Tibial nerve (tissue), 4 donors: ENCODE results near the gene SKIC8. TPM values are rescaled to one million over a fixed set of nuclear protein-coding genes. Genes with fewer than 3 reads are reported as not detected.

Source experiments
- DNase-seq, 2 donors: peaks; one replicate each; pipeline ENCODE4 v3.0.0-alpha.2; 2019; ENCODE audit warnings: low spot score in 2 of 2
- H3K27ac ChIP-seq, 4 donors: fragments of 200-600 bp; sonication (generic) in 3 of 4; one replicate each; pipeline ENCODE4 v1.5.1; 2017 to 2019; ENCODE audit warnings: mild to moderate bottlenecking in 1 of 4
- H3K27me3 ChIP-seq, 2 donors: fragments of 200-600 bp; sonication (generic) in 1 of 2; one replicate each; pipeline versions ENCODE4 v1.5.1 to v1.6.0; 2017 to 2019
- H3K36me3 ChIP-seq, 3 donors: fragments of 200-600 bp; sonication (generic); one replicate each; pipeline ENCODE4 v1.5.1; 2018 to 2019
- H3K4me1 ChIP-seq, 4 donors: fragments of 200-600 bp; sonication (generic) in 3 of 4; one replicate each; pipeline ENCODE4 v1.5.1; 2017 to 2019
- H3K4me3 ChIP-seq, 4 donors: fragments of 200-600 bp; sonication (generic) in 3 of 4; one replicate each; pipeline ENCODE4 v1.5.1; 2017 to 2019; ENCODE audit warnings: mild to moderate bottlenecking in 1 of 4, moderate library complexity in 1 of 4
- H3K9me3 ChIP-seq, 4 donors: fragments of 200-600 bp; sonication (generic) in 3 of 4; one replicate each; pipeline ENCODE4 v1.5.1; 2017 to 2019
- CTCF ChIP-seq, 5 experiments: fragments of 200-600 bp in 3 of 5; fragments of 450-650 bp in 2 of 5; sonication (generic) in 3 of 5; IDR thresholded peaks; one replicate each; pipeline ENCODE4 v1.5.1; 2016 to 2019; ENCODE audit warnings: antibody characterized with exemption in 5 of 5, mild to moderate bottlenecking in 3 of 5, moderate library complexity in 2 of 5
- EP300 ChIP-seq, 2 donors: sonication (generic); formaldehyde crosslinking; IDR thresholded peaks; one replicate each; pipeline ENCODE4 v1.6.1; 2017; ENCODE audit warnings: antibody characterized with exemption in 2 of 2, mild to moderate bottlenecking in 1 of 2
- POLR2A ChIP-seq, 2 donors: fragments of 450-650 bp; IDR thresholded peaks; one replicate each; pipeline ENCODE4 v1.6.1; 2017; ENCODE audit warnings: antibody characterized with exemption in 2 of 2, mild to moderate bottlenecking in 2 of 2, moderate library complexity in 2 of 2
- WGBS, 2 donors: methylation state at CpG; one replicate each; pipeline ENCODE4 v1.1.5; 2018; 5-methylcytosine and 5-hydroxymethylcytosine counted together
- total RNA-seq, 4 donors: library from RNA; depleted of rRNA; stranded (reverse); fragments of >200 nt; gene quantifications; one replicate each; pipeline ENCODE4 v1.1.0, GENCODE V29; 2016

SKIC8 gene
- total RNA-seq, 4 donors from 2014 or later, result 50.3 to 75.1 (median 55.5) TPM

GRCh38 chr15:78321041-78321570, 21.7 kb upstream of the SKIC8 start:
- no peak for DNase-seq
- 64 to 69% methylated on average over 17 of the region's 17 CpGs for WGBS, 2 donors
- Histone ChIP-seq H3K9me3 (no peaks in the 10 kb centered on the region), H3K4me1 (peaks cover 0 to 14% (median 0%) of the 10 kb centered on the region in 4 donors), H3K27ac (no peak overlapping the region), H3K4me3 (no peak overlapping the region), H3K27me3 (no peaks in the 10 kb centered on the region), H3K36me3 (no peaks in the 10 kb centered on the region)
- TF ChIP-seq POLR2A (IDR thresholded peaks at IDR 0.05) (no peak), EP300 (IDR thresholded peaks at IDR 0.05) (no peak), CTCF (IDR thresholded peaks at IDR 0.05) (no peak)

DNA sequence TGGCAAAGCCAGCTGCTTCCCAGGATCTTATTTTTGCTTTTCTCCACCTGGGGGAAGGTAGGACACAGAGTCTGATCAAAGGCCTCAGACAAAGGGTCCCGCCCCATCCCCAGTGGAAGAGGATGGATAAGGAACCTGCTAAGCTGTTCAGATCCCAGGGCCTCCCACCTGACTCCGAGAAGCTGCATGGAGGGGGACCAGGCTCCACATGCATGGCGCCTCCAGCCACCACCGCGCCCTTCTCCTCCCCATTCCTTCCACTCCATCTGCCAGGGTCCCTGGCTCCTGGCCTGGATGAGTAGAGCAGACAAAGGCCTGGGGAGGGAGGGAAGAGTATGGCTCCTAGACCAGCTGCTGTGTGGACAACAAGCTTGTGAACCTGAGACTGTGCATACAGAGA, 20.8 kb upstream of the SKIC8 start:
- no peak for TF ChIP-seq POLR2A (IDR thresholded peaks at IDR 0.05)
- 88 to 93% methylated on average over 5 of the region's 5 CpGs for WGBS, 2 donors

DNA sequence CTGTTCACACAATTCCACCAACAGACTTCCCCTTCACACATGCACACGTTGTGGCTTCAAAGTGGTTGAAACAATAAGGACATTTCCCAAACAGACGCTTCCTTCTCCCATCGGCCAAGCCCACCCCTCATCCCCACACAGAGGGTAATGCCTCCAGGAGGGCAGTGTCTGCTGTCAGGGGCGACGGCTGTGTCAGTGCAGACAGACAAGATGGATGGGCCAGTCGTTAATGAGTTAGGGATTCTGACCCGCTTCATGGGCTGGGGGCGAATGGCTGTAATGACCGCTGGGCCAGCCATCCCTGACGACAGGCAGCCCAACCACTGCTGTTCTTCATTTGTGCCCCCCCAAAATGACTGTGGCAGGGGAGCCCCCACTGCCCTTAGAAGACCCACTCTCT, 20.2 kb upstream of the SKIC8 start:
- Histone ChIP-seq H3K27ac (no peak overlapping the region), H3K4me3 (no peak overlapping the region), H3K36me3 (no peaks in the 10 kb centered on the region), H3K9me3 (no peaks in the 10 kb centered on the region), H3K27me3 (no peaks in the 10 kb centered on the region), H3K4me1 (peaks cover 0 to 8% (median 0%) of the 10 kb centered on the region in 4 donors)
- TF ChIP-seq POLR2A (IDR thresholded peaks at IDR 0.05) (no peak), CTCF (IDR thresholded peaks at IDR 0.05) (no peak)
- WGBS, 2 donors, result 79 to 80% methylated on average over 10 of the region's 10 CpGs
- no peak for DNase-seq

More for the DNA sequence above, 20.8 kb upstream of the SKIC8 start:
- no peaks in the 10 kb centered on the region for H3K9me3 ChIP-seq
- DNase-seq, result no peak
- no peaks in the 10 kb centered on the region for H3K27me3 ChIP-seq
- H3K4me1 ChIP-seq, result peaks cover 0 to 9% (median 0%) of the 10 kb centered on the region in 4 donors
- H3K4me3 ChIP-seq, result no peak overlapping the region
- H3K36me3 ChIP-seq, result no peaks in the 10 kb centered on the region
- H3K27ac ChIP-seq, result no peak overlapping the region

GRCh38 chr15:78317145-78317836, 17.9 kb upstream of the SKIC8 start:
- H3K27me3 ChIP-seq, result no peaks in the 10 kb centered on the region
- DNase-seq, result no peak
- WGBS, 2 donors, result 82% methylated on average over 8 of the region's 8 CpGs
- no peak overlapping the region for H3K27ac ChIP-seq
- TF ChIP-seq CTCF (IDR thresholded peaks at IDR 0.05) (no peak), EP300 (IDR thresholded peaks at IDR 0.05) (no peak)
- H3K4me3 ChIP-seq, result no peak overlapping the region
- no peaks in the 10 kb centered on the region for H3K36me3 ChIP-seq
- H3K4me1 ChIP-seq, result peaks cover 0 to 8% (median 0%) of the 10 kb centered on the region in 4 donors
- no peaks in the 10 kb centered on the region for H3K9me3 ChIP-seq

DNA sequence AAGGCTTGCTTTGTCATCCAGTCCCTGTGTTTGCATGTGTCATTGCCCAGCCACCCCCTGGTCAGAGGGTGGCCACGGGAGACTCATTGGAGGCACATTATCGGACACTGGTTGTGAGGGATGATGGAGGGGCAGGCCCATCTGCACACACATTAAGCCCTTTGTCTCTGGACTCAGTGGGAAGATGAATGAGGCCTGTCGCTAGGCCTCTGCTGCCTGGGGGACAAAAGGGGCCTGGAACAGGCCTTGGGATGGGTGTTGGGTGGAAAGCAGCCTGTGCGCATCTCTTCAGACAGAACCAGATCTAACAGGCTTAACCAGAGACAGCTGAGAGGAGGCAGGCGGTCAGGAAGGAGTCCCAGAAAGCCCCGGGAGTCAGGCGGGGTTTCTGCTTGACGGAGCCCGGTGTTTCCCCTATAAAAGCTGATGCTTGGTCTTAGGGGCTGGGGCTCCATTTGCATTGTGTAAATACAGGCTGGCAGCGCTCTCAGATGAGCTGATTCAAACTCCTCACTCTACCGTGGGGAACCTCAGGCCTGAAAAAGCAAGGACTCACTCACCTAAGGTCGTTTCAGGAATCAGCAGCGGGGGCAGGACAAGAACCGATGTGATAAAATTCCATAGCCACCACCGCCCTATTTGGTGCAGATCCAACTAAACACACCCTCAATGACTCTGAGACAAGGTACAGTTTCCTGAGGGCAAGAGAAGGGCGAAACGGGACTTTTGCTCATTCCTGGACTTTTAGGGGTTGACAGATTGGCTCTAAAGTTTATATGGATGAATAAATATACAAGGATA, 17.1 kb upstream of the SKIC8 start:
- TF ChIP-seq EP300 (IDR thresholded peaks at IDR 0.05), result no peak
- TF ChIP-seq POLR2A (IDR thresholded peaks at IDR 0.05), result no peak
- TF ChIP-seq CTCF (IDR thresholded peaks at IDR 0.05), result no peak
- H3K4me1 ChIP-seq, result peaks cover 0 to 8% (median 0%) of the 10 kb centered on the region in 4 donors
- DNase-seq, result no peak
- no peaks in the 10 kb centered on the region for H3K9me3 ChIP-seq
- WGBS, 2 donors, result 48 to 52% methylated on average over 17 of the region's 17 CpGs
- no peaks in the 10 kb centered on the region for H3K36me3 ChIP-seq
- peak overlapping the region in 2 of 4 donors; percentile 33 to 38 for H3K27ac ChIP-seq
- no peaks in the 10 kb centered on the region for H3K27me3 ChIP-seq
- no peak overlapping the region for H3K4me3 ChIP-seq
